ENCODE results near the gene RAB40B.

Gene RAB40B

DNA sequence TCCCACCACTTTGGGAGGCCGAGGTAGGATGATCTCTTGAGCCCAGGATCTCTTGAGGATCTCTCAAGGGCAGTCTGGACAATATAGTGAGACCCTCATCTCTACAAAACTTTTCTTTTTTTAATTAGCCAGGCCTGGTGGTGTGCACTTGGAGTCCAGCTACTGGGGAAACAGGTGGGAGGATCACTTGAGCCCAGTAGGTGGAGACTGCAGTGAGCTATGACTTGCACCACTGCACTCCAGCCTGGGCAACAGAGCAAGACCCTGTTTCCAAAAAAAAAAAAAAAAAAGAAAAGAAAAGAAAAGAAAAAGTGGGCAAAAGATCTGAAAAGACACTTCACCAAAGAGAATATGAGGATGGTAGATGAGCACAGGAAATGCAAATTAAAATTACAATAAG, 15.0 kb downstream of the RAB40B start:
- no peak overlapping the region for H3K9ac ChIP-seq
- H3K4me3 ChIP-seq (ENCODE audit: low read depth, low read length): no peak overlapping the region
- H2AFZ ChIP-seq: no peak overlapping the region
- H3K79me2 ChIP-seq: peaks cover 12% of the 10 kb centered on the region
- no peaks in the 10 kb centered on the region for H3K36me3 ChIP-seq (ENCODE audit: control insufficient read depth, insufficient read depth, low read length)
- H3K27ac ChIP-seq: no peak overlapping the region
- TF ChIP-seq, protein P1, sequence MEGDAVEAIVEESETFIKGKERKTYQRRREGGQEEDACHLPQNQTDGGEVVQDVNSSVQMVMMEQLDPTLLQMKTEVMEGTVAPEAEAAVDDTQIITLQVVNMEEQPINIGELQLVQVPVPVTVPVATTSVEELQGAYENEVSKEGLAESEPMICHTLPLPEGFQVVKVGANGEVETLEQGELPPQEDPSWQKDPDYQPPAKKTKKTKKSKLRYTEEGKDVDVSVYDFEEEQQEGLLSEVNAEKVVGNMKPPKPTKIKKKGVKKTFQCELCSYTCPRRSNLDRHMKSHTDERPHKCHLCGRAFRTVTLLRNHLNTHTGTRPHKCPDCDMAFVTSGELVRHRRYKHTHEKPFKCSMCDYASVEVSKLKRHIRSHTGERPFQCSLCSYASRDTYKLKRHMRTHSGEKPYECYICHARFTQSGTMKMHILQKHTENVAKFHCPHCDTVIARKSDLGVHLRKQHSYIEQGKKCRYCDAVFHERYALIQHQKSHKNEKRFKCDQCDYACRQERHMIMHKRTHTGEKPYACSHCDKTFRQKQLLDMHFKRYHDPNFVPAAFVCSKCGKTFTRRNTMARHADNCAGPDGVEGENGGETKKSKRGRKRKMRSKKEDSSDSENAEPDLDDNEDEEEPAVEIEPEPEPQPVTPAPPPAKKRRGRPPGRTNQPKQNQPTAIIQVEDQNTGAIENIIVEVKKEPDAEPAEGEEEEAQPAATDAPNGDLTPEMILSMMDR (IDR thresholded peaks at IDR 0.05): no peak
- no peak overlapping the region for H3K4me2 ChIP-seq (ENCODE audit: low read length)
- H3K9me3 ChIP-seq (ENCODE audit: control insufficient read depth, low read length): no peaks in the 10 kb centered on the region
- no peaks in the 10 kb centered on the region for H3K27me3 ChIP-seq (ENCODE audit: control insufficient read depth, insufficient read depth, low read length)
- no peaks in the 10 kb centered on the region for H3K4me1 ChIP-seq

DNA sequence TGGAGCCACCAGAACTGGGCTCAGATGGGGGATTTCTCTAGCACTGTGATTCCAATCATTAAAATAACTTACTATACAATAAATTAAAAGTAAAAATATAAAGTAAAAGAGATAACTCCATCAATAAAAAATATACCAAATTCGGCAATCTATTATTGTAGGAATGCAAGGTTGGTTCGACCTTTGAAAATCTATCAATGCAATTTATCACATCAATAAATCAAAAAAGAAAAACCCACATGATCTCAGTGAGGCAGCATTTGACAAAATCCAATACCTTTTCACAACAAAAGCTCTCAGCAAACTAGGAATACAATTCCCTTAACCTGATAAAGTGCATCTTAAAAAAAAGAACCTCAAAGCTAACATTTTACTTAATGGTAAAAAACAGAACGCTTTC, 17.0 kb downstream of the RAB40B start:
- Histone ChIP-seq H2AFZ (no peak overlapping the region), H3K79me2 (peaks cover 17% of the 10 kb centered on the region), H3K27me3 (ENCODE audit: control insufficient read depth, insufficient read depth, low read length) (no peaks in the 10 kb centered on the region), H3K9ac (no peak overlapping the region), H3K4me1 (no peaks in the 10 kb centered on the region), H3K4me2 (ENCODE audit: low read length) (no peak overlapping the region), H3K9me3 (ENCODE audit: control insufficient read depth, low read length) (no peaks in the 10 kb centered on the region), H3K4me3 (ENCODE audit: low read depth, low read length) (no peak overlapping the region), H3K27ac (no peak overlapping the region), H3K36me3 (ENCODE audit: control insufficient read depth, insufficient read depth, low read length) (no peaks in the 10 kb centered on the region)
- TF ChIP-seq, protein P1 (IDR thresholded peaks at IDR 0.05): no peak

GRCh38 chr17:82679586-82680465, 18.7 kb downstream of the RAB40B start:
- Histone ChIP-seq H3K4me2 (ENCODE audit: low read length) (no peak overlapping the region), H2AFZ (no peak overlapping the region), H3K9ac (no peak overlapping the region), H3K36me3 (ENCODE audit: control insufficient read depth, insufficient read depth, low read length) (no peaks in the 10 kb centered on the region), H3K4me1 (no peaks in the 10 kb centered on the region), H3K9me3 (ENCODE audit: control insufficient read depth, low read length) (no peaks in the 10 kb centered on the region), H3K4me3 (ENCODE audit: low read depth, low read length) (no peak overlapping the region), H3K27me3 (ENCODE audit: control insufficient read depth, insufficient read depth, low read length) (no peaks in the 10 kb centered on the region), H3K27ac (no peak overlapping the region), H3K79me2 (peaks cover 17% of the 10 kb centered on the region)
- TF ChIP-seq, protein P1 (IDR thresholded peaks at IDR 0.05): no peak

- Histone ChIP-seq H3K9me3 (ENCODE audit: control insufficient read depth, low read length) (no peaks in the 10 kb centered on the region), H2AFZ (no peak overlapping the region), H3K9ac (no peak overlapping the region), H3K4me3 (ENCODE audit: low read depth, low read length) (no peak overlapping the region), H3K27me3 (ENCODE audit: control insufficient read depth, insufficient read depth, low read length) (no peaks in the 10 kb centered on the region), H3K79me2 (peaks cover 17% of the 10 kb centered on the region), H3K36me3 (ENCODE audit: control insufficient read depth, insufficient read depth, low read length) (no peaks in the 10 kb centered on the region), H3K27ac (no peak overlapping the region), H3K4me2 (ENCODE audit: low read length) (no peak overlapping the region), H3K4me1 (no peaks in the 10 kb centered on the region)
- TF ChIP-seq, protein P1 (IDR thresholded peaks at IDR 0.05): no peak
Measured at GRCh38 chr17:82678265-82678891, 20.1 kb downstream of the RAB40B start.
